GM18951 (cell line): ENCODE data around the gene RUVBL1.

Experiments
- POLR2A ChIP-seq: IDR thresholded peaks from 4 replicates; pipeline ENCODE4 v1.6.1; 2011; ENCODE audit warnings: mild to moderate bottlenecking; ENCODE audit not compliant: insufficient read length, insufficient read depth; ENCODE audit errors: extremely low read depth
- in situ Hi-C: fragments of 300-500 bp; cut with MboI; formaldehyde crosslinking; loops from one replicate; pipeline ENCODE4 v1.12.0; 2022; ENCODE audit warnings: low sequenced_read_pairs, mixed read lengths, inconsistent platforms; ENCODE audit not compliant: unreplicated experiment

RUVBL1 gene

GRCh38 chr3:128083980-128084674, 39.5 kb downstream of the RUVBL1 start:
- TF ChIP-seq POLR2A: no peak
- in situ Hi-C loops: no loop called here

GRCh38 chr3:128083396-128083795, 40.2 kb downstream of the RUVBL1 start:
- in situ Hi-C loops: no loop called here
- TF ChIP-seq POLR2A: no peak

GRCh38 chr3:128082546-128082945, 41.1 kb downstream of the RUVBL1 start:
- no peak for TF ChIP-seq POLR2A
- in situ Hi-C loops: no loop called here

GRCh38 chr3:128081846-128082245, 41.8 kb downstream of the RUVBL1 start:
- in situ Hi-C loops: no loop called here

GRCh38 chr3:128081226-128081625, 42.4 kb downstream of the RUVBL1 start:
- TF ChIP-seq POLR2A: no peak
- in situ Hi-C loops: no loop called here

More at GRCh38 chr3:128081846-128082245, 41.8 kb downstream of the RUVBL1 start:
- TF ChIP-seq POLR2A: no peak

- in situ Hi-C loops: no loop called here
- no peak for TF ChIP-seq POLR2A
Measured at GRCh38 chr3:128080323-128081080, 43.1 kb downstream of the RUVBL1 start.

GRCh38 chr3:128079823-128080222, 43.8 kb downstream of the RUVBL1 start:
- no peak for TF ChIP-seq POLR2A
- in situ Hi-C loops: no loop called here

GRCh38 chr3:128078875-128079274, 44.7 kb downstream of the RUVBL1 start:
- in situ Hi-C loops: no loop called here
- TF ChIP-seq POLR2A: no peak

GRCh38 chr3:128078322-128078721, 45.3 kb downstream of the RUVBL1 start:
- in situ Hi-C loops: no loop called here

GRCh38 chr3:128077665-128078064, 45.9 kb downstream of the RUVBL1 start:
- TF ChIP-seq POLR2A: no peak
- in situ Hi-C loops: no loop called here

More at GRCh38 chr3:128078322-128078721, 45.3 kb downstream of the RUVBL1 start:
- TF ChIP-seq POLR2A: no peak

GRCh38 chr3:128077202-128077624, 46.4 kb downstream of the RUVBL1 start:
- TF ChIP-seq POLR2A: no peak
- in situ Hi-C loops: no loop called here

GRCh38 chr3:128076483-128077201, 47.0 kb downstream of the RUVBL1 start:
- no peak for TF ChIP-seq POLR2A
- in situ Hi-C loops: no loop called here
